AG04449 (cell line): ENCODE measurements around the gene CWC22.

ENCODE experiments used
- CTCF ChIA-PET: fragments of 350-600 bp; formaldehyde crosslinking; extraction: SDS; loops from one replicate; lab custom pipeline; 2021; ENCODE audit warnings: antibody characterized with exemption; lab: Yijun Ruan, JAX
- POLR2A ChIA-PET: fragments of 400-600, 350-600 bp; formaldehyde crosslinking; extraction: SDS; loops from one replicate; lab custom pipeline; 2020; ENCODE audit warnings: antibody characterized with exemption, inconsistent platforms; lab: Yijun Ruan, JAX
- DNase-seq: peaks from one replicate; pipeline ENCODE4 v3.0.0-alpha.2; 2010; ENCODE audit warnings: low read depth, low spot score
- H3K4me3 ChIP-seq: 2 replicates; pipeline ENCODE4 v1.5.1; 2011; ENCODE audit warnings: low read depth, mild to moderate bottlenecking, control low read depth, low read length
- TF ChIP-seq, protein P1 (sequence below): IDR thresholded peaks from one replicate; pipeline ENCODE4 v1.5.1; 2011; ENCODE audit warnings: mild to moderate bottlenecking, moderate library complexity, low read length, control low read depth, inconsistent platforms; ENCODE audit not compliant: insufficient read depth; ENCODE audit errors: missing control alignments

Gene CWC22

DNA sequence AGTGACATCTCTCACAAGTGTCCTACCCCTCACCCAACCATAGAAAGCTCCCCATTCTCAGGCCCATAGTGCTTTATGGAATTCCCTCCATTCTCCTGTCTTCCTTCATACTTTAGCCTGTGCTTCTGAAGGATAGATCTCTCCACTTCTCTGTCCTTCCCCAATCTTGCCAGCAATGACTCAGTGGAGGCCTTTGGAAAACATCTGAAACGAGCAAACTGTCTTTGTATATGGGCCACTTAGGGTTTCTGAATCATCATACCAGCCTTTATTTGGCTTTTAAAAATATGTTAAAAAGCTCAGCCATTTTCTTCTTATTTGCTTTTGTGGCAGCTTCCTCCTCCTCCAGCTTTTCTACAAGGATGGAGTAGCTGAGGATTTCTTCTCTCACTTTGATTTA, 80.1 kb downstream of the CWC22 start:
- CTCF ChIA-PET = interaction anchor here (1.4 kb wide), 1 partner anchor 12 kb away, joined by 4 read pairs; no protein-coding TSS in a partner anchor
- H3K4me3 ChIP-seq = no peak overlapping the region
- POLR2A ChIA-PET = no interaction called here
- TF ChIP-seq, protein P1, sequence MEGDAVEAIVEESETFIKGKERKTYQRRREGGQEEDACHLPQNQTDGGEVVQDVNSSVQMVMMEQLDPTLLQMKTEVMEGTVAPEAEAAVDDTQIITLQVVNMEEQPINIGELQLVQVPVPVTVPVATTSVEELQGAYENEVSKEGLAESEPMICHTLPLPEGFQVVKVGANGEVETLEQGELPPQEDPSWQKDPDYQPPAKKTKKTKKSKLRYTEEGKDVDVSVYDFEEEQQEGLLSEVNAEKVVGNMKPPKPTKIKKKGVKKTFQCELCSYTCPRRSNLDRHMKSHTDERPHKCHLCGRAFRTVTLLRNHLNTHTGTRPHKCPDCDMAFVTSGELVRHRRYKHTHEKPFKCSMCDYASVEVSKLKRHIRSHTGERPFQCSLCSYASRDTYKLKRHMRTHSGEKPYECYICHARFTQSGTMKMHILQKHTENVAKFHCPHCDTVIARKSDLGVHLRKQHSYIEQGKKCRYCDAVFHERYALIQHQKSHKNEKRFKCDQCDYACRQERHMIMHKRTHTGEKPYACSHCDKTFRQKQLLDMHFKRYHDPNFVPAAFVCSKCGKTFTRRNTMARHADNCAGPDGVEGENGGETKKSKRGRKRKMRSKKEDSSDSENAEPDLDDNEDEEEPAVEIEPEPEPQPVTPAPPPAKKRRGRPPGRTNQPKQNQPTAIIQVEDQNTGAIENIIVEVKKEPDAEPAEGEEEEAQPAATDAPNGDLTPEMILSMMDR = no peak
- no peak for DNase-seq

GRCh38 chr2:179925713-179926112, 81.4 kb downstream of the CWC22 start:
- H3K4me3 ChIP-seq = no peak overlapping the region
- DNase-seq = no peak
- ChIA-PET CTCF (no interaction called here), POLR2A (no interaction called here)
- TF ChIP-seq, protein P1 = no peak

DNA sequence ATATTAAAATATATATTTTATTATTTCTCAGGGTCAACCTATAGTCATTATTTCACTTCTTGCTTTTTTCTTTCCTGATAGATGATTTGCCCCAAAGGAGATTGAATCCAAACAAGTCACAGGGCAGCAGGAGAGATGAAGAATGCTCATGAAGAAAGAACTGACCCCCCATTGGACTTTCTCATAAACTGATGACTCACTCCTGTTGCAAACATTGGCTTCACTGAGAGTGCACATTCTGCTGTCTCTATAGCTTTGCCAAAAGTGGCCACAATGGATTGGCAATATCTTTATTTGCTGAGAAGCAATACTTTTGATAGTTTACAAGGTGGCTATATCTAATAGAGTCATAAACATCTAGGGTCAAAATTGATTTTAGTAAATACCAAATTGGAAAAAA, 89.8 kb downstream of the CWC22 start:
- no peak for DNase-seq
- ChIA-PET POLR2A (no interaction called here), CTCF (no interaction called here)

DNA sequence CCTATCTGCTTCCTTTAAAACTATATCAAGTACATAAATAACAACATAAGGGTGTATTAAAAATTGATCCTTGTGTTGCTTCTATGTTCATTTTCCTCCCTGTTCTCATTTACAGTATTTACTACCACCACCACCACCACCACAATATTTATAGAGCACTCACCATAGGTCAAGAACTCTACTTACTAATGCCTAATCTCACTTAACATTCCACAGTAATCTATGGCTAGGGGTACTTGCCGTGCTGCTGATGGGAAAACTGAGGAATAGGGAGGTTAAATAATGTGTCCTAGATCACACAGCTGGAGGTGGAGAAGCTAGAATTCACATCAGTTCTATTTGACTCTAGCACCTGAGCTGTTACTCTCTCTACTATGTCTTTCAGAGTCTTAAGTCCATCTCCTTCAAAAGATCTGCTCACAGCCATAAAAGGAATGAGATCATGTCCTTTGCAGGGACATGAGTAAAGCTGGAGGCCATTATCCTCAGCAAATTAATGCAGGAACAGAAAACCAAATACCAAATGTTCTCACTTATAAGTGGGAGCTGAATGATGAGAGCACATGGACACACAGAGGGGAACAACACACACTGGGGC, 91.6 kb downstream of the CWC22 start:
- ChIA-PET POLR2A (no interaction called here), CTCF (no interaction called here)
- DNase-seq = no peak
- TF ChIP-seq, protein P1 = no peak
- H3K4me3 ChIP-seq = no peak overlapping the region

More for the DNA sequence above, 89.8 kb downstream of the CWC22 start:
- TF ChIP-seq, protein P1 = no peak
- no peak overlapping the region for H3K4me3 ChIP-seq

- POLR2A ChIA-PET = no interaction called here
- DNase-seq = no peak
- CTCF ChIA-PET = interaction anchor here (0.7 kb wide), 1 partner anchor 15 kb away, joined by 3 read pairs; no protein-coding TSS in a partner anchor
- TF ChIP-seq, protein P1 = no peak
- H3K4me3 ChIP-seq = no peak overlapping the region
Observed at GRCh38 chr2:179913809-179914208, 93.3 kb downstream of the CWC22 start.

DNA sequence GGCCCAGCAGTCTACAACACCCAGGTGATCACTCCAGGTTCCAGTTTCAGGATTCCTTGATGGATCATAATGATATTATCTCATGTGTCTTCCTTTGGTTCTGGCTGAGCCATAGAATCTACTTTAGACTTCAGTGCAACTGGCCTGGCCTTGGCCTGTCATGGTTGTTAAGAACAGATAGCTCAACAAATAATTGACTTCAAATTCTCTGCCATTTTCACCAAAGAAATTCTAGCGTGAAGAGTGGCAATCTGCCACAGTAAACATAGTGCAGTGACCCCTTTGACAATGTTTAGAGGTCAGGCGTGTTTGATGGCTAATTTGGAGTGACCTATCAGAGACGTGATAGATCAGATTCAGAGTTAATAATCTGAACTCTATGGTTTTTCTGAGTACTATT, 95.5 kb downstream of the CWC22 start:
- CTCF ChIA-PET = no interaction called here
- POLR2A ChIA-PET = no interaction called here
- TF ChIP-seq, protein P1 = no peak

More for the DNA sequence above, 95.5 kb downstream of the CWC22 start:
- no peak overlapping the region for H3K4me3 ChIP-seq
- DNase-seq = no peak
